CD4-positive, alpha-beta T cell treated with Interleukin-12 subunit alpha and Interleukin-12 subunit beta, for 1 hour (primary cell): Measurements from ENCODE around the gene ZFC3H1.

ENCODE experiments used
- DNase-seq: peaks from one replicate; pipeline ENCODE4 v3.0.0-alpha.2; 2020

The ZFC3H1 gene

GRCh38 chr12:71627438-71628002 lies 36.1 kb downstream of the ZFC3H1 start:
- DNase-seq: no peak

DNA sequence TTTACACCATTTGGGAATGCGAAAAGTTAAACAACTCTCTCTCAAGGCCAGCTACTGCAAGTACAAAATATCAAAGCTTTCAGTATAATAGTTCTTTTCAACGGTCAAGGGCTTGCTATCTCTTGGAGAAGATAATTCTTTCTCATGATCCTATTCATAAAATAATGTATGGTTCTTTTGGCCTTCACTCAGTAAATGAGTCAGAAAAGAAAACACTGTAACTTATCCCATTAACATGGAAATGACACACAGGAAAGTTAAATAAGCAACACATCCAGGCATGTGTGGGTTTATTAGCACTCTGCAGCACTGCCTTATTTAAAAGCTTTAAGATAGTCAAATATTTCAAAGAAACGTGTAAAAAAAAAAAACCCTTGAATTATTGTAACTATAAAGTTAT lies 36.9 kb downstream of the ZFC3H1 start:
- no peak for DNase-seq

- DNase-seq: no peak
These were observed 37.5 kb downstream of the ZFC3H1 start for GRCh38 chr12:71626098-71626497.

DNA sequence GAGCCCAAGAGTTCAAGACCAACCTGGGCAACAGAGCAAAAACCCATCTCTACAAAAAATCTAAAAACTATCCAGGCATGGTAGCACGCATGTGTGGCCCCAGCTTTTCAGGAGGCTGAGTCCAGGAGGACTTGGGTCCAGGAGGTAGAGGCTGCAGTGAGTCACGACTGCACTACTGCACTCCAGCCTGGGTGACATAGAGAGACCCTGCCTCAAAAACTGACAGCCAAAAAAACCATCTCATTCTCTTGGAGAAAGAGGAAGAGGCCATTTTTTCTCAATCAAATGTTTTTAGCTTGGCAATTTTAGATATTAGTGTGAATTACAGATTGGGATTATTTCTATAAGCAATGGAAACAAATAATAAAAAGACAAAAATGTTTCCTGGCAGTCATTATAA lies 38.2 kb downstream of the ZFC3H1 start:
- DNase-seq: no peak

DNA sequence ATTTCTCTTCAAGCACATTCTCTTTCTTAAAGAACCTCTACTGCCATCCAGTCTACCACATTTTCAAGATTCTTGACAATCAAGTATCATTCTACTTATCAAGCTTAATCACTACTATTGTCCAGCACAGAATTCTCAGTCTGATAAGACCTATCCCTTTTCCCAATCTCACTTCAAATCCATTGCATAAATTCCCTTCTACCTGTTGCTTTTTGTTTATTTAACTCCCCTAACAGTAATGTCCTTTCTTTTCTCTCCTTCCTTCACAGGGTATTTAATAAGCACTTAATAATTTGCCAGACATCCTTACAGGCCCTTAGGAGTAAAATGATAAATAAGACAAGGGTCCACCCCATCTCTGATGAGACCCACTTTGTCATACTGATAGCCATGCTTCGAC lies 41.7 kb downstream of the ZFC3H1 start:
- no peak for DNase-seq

DNA sequence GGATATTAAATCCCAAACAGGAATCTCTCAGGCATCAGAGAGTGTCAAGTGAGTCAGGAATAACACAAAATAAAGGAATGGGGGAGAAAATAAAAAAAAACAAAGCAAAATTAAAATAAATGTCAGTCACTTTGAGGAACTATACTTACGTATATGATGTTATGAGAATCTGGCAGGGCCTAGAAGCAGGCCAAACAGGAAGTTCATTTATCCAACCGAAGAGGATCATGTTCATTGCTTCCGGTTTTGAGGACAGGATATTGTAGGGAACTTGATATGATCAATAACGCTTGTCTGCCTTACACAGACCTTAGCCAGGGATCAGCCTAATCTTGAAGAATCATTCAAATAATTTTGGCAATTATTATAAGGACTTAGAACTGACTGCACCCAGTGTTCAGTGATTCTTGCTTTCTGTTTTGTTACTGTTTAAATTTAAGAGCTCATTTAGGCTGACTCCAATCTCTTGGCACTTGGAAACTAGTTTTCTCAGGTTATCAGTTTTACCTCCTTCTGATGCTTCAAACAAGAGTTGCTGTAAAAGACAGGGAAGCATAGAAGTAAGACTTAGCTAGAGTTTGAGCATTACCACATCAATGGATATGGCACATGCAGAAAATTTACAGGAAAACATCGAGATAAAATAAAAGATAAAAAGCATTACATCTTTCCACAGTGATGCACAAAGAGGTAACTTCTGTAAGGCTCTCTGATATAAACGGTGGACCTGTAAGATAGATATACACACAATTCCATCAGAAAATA lies 53.4 kb downstream of the ZFC3H1 start:
- no peak for DNase-seq

GRCh38 chr12:71607494-71608330 lies 55.9 kb downstream of the ZFC3H1 start:
- DNase-seq: no peak

DNA sequence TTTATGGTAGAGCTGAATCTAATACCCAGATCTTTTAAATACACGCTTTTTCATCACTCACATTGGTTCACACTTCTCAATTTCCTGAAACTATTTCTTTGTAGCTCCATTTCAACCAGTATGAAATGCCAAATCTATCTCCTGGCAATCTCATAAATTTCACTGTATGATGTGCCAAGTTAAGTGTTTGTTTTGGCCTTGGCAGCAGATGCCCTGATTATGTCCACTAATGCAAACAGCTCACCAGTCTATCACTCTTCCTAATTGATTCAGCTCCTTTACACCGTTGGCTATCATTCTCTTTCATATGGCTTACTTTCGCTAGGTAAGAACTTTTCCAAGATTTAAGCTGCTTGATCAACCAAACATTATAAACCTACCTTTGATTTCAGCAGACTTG lies 58.6 kb downstream of the ZFC3H1 start:
- no peak for DNase-seq

GRCh38 chr12:71602761-71603577 lies 60.7 kb downstream of the ZFC3H1 start:
- DNase-seq: no peak

DNA sequence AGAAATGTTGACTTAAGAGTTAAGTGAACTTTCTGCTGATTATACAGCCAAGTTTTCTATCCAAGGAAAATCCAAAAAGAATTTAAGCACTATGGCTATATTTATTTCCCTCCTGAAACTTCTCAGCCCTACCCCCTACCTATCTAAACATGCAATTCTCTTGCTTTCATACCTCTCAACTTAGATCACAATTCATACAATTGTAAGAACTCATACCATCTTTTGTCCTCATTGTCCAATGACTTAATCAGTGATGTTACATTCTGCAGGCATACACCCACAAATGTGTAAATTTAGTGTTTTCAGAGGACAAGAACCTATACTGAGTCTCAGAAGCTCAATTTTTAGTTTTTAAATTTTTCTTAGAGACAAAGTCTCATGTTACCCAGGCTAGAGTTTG lies 62.1 kb downstream of the ZFC3H1 start:
- no peak for DNase-seq

DNA sequence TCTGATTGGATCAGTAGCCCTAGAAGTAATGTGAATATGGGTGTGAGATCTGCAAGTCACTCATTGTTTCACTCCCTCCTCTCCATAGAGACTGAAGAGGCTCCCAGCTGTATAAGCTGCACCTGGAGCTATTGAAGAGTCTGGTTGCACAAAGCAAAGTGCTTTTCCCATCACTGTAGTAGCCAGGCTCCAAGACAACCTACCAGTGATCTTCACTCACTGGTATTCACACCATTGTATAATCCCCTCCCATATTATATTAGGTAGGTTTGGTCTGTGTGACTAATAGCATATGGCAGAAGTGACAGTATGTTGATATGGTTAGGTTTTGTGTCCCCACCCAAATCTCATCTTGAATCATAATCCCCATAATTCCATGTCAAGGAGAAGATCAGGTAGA lies 64.4 kb downstream of the ZFC3H1 start:
- no peak for DNase-seq

GRCh38 chr12:71594214-71594948 lies 69.3 kb downstream of the ZFC3H1 start:
- no peak for DNase-seq

DNA sequence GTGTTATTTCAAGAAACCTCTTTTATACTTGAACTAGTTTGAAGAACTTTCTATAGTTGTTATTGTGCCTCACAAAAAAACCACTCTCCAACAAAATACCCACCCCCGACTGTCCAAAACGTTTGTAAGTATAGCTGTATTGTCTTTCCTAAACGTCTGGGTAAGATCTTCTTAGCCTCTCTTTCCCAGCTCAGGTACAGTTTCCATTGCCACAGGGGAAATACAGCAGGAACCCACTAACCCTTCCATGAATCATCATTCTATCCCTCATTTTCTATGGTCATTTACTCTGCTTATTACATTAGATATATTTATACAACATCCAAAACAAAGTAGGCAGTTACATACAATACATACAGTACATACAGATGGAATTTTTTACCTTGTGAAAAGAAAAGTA lies 70.8 kb downstream of the ZFC3H1 start:
- DNase-seq: no peak

- no peak for DNase-seq
These were observed 72.0 kb downstream of the ZFC3H1 start for GRCh38 chr12:71591601-71592000.

DNA sequence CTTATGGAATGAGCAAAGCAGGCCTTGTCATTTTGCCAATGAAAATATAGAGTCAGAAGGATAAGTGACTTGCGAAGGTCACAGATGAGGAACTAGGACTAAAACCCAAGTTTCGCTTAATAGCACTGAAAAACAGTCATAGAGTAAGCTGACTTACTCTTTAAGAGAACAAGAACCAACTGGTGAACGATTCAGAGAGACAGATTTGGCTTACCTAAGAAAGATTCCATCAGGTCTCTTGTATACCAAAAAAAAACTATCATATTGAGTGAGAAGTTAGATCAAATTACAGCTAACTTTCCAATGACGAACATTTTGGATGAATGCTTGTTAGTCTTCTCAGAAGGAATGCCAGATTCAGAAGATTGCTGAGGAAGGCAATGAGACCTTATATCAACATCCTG lies 74.2 kb downstream of the ZFC3H1 start:
- no peak for DNase-seq

- no peak for DNase-seq
These were observed 76.6 kb downstream of the ZFC3H1 start for GRCh38 chr12:71587012-71587411.

- DNase-seq: no peak
These were observed 78.4 kb downstream of the ZFC3H1 start for GRCh38 chr12:71585218-71585617.

- DNase-seq: no peak
These were observed 79.3 kb downstream of the ZFC3H1 start for GRCh38 chr12:71584356-71584755.

DNA sequence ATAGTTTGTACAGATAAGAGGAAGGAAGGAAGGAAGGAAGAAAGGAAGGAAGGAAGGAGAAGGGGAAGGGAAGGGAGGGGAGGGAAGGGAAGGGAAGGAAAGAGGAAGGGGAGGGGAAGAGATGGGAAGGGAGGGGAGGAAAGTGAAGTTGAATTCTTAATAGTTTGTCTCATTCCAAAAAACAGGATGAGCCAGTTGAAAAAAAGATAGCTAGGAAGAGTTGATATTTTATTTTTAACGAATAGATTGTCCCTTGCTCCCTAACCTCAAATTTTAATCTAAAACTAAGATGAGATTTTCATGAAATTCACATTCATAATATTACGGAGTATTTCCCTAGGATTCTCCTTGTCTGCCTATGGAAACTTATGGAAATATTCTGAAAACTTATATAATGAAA lies 80.7 kb downstream of the ZFC3H1 start:
- no peak for DNase-seq

- no peak for DNase-seq
These were observed 82.4 kb downstream of the ZFC3H1 start for GRCh38 chr12:71581206-71581605.

DNA sequence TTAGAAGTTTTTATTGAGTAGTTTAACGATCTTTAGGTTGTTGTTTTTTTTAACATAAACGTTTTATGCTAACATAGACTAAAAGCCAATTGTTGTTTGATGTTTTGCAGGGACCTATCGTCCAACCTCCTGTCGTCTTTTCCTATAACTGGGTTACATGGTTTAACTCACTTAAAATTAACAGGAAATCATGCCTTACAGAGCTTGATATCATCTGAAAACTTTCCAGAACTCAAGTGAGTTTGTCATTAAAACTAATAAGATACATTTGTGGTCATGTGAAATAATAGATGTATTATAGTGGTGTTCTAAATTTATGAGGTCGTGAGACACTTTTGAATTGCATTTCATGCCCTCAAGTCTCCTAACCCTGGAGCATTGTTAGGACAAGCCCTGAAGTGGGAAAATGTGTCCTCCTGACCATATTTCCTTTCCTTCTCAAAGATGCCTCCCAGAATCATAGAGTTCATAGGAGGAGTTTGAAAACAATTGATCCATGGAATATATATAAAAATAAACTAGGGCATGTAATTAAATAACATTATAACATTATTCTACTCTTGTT lies 84.9 kb downstream of the ZFC3H1 start:
- no peak for DNase-seq

- DNase-seq: no peak
These were observed 87.2 kb downstream of the ZFC3H1 start for GRCh38 chr12:71576496-71576895.
